Prostate gland (tissue), 2 donors: Measurements from ENCODE around the gene AANAT.

Experiments
- CTCF ChIP-seq, 4 experiments: fragments of 200-600 bp in 2 of 4; fragments of 450-650 bp in 2 of 4; sonication (generic) in 2 of 4; IDR thresholded peaks; 1 replicate in 3 of 4; 2 replicates in 1 of 4; pipeline ENCODE4 v1.5.1; 2016 to 2019; ENCODE audit warnings: antibody characterized with exemption in 4 of 4, mild to moderate bottlenecking in 2 of 4, moderate library complexity in 2 of 4
- POLR2A ChIP-seq: fragments of 450-650 bp; IDR thresholded peaks from one replicate; pipeline ENCODE4 v1.6.1; 2016; ENCODE audit warnings: antibody characterized with exemption, mild to moderate bottlenecking
- POLR2AphosphoS5 ChIP-seq: sonication (generic); formaldehyde crosslinking; IDR thresholded peaks from one replicate; pipeline ENCODE4 v1.6.1; 2017; ENCODE audit warnings: antibody characterized with exemption

GRCh38 chr17:76439314-76439928 lies 28.0 kb upstream of the AANAT start:
- no peak for TF ChIP-seq CTCF (IDR thresholded peaks at IDR 0.05)
- TF ChIP-seq POLR2A = no peak
- no peak for TF ChIP-seq POLR2AphosphoS5
